ENCODE measurements around the gene GAK. TPM values are rescaled to one million over a fixed set of nuclear protein-coding genes. Genes with fewer than 3 reads are reported as not detected.
A peak's percentile ranks its signal among the peaks of the same experiment; 100 is the strongest.

GAK gene
- total RNA-seq, 1 donor: 44.0 TPM

GRCh38 chr4:971666-972500 lies 39.8 kb upstream of the GAK start:
- TF ChIP-seq CTCF (IDR thresholded peaks at IDR 0.05; ENCODE audit: insufficient read depth, low read depth, low read length): no peak
- H3K4me3 ChIP-seq (ENCODE audit: low read depth, low read length): peak overlapping the region; percentile 77
- no peak for DNase-seq (ENCODE audit: low read depth)

- no peak for DNase-seq (ENCODE audit: low read depth)
- no peak for TF ChIP-seq CTCF (IDR thresholded peaks at IDR 0.05; ENCODE audit: insufficient read depth, low read depth, low read length)
- no peak overlapping the region for H3K4me3 ChIP-seq (ENCODE audit: low read depth, low read length)
These were observed 38.9 kb upstream of the GAK start for GRCh38 chr4:970854-971520.

GRCh38 chr4:970046-970745 lies 38.1 kb upstream of the GAK start:
- no peak for DNase-seq (ENCODE audit: low read depth)
- H3K4me3 ChIP-seq (ENCODE audit: low read depth, low read length): no peak overlapping the region
- TF ChIP-seq CTCF (IDR thresholded peaks at IDR 0.05; ENCODE audit: insufficient read depth, low read depth, low read length): no peak

GRCh38 chr4:968621-969394 lies 36.7 kb upstream of the GAK start:
- no peak for TF ChIP-seq CTCF (IDR thresholded peaks at IDR 0.05; ENCODE audit: insufficient read depth, low read depth, low read length)
- no peak overlapping the region for H3K4me3 ChIP-seq (ENCODE audit: low read depth, low read length)
- no peak for DNase-seq (ENCODE audit: low read depth)

GRCh38 chr4:968221-968620 lies 36.1 kb upstream of the GAK start:
- no peak for DNase-seq (ENCODE audit: low read depth)
- no peak for TF ChIP-seq CTCF (IDR thresholded peaks at IDR 0.05; ENCODE audit: insufficient read depth, low read depth, low read length)
- no peak overlapping the region for H3K4me3 ChIP-seq (ENCODE audit: low read depth, low read length)

Data from fibroblast of villous mesenchyme (primary cell).